Measurements from ENCODE around the gene BRINP2.

The BRINP2 gene

DNA sequence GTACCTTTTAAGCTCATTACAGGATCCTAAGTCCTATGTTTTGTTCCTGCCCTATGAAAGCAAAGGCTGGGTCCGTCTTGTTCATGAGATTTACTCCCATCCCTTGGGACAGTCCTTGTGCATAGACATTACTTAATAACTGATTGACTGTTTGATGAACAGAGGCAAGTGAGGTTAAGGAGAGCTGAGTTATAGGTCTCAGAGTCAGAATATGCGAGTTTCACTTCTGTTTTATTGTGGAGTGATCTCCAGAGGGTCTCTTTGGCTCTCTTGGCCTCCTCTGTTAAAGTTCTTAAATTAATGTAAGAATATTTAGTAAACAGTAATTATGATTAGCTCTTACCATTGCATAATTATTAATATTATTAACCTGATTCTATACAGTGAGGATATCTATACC is 52.6 kb downstream of the BRINP2 start:
- DNase-seq (ENCODE audit: low spot score): no peak

DNA sequence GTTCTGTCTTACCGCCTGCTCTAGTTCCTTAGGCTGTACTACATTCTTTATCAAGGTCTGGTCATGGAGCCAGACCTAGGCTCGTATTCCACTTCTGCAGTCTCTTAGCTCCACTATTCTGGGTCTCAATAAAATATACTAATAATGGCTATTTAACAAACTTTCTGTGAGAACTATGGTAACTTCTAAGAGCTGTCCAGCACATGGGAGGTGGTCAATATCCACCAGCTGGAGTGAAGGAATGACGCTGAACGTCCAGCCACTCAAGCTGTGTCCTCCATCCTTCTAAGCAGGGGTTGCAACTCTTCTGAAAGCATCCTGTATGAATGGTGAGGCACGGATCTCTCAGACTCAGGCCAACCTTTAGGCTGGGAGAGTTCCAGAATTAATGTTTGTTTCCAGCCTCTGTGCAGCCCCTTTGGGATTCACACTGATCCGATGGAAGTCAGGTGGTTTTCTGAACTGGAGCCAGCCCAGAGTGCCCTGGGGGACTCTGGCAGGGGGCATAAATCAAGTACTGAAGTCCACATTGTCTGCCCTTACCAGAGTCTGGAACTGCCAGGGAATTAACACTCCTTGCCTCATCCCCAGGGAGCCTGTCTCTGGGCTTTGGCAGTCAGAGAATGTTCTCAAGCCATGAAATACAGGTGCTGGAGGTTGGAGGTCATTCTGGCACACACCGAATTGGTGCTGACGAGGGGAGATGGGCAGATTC is 57.4 kb downstream of the BRINP2 start:
- no peak for DNase-seq (ENCODE audit: low spot score)

DNA sequence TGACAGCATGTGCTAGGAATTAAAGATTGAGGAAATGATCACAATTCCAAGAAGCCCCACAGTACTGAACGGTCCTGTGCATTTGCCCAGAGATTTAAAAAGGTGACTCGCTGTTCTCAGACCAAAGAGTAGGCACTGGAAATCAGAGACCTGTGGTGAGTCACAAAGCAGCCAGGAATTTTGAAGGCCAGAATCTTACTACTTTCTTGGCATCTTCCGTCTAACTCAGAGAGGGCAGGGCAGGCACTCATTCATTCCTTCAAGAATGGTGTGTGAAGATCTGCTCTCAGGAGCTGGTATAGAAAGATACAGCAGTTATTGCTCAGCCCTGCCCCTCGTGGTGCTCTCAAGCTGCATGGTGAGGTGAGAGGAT is 57.9 kb downstream of the BRINP2 start:
- no peak for DNase-seq (ENCODE audit: low spot score)

DNA sequence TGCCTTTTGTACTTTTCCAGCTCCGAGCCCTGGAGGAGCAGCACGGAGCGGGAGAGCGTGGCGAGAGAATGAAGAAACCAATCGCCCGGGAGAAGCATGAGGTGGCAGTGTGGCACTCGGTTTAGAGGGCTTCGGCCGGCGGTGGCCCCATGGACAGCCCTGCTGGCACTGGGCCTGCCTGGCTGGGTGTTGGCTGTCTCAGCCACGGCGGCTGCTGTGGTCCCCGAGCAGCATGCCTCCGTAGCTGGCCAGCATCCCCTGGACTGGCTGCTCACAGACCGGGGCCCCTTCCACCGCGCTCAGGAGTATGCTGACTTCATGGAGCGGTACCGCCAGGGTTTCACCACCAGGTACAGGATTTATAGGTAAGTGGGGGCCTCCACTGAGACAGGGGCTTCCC is 59.0 kb downstream of the BRINP2 start:
- no peak for DNase-seq (ENCODE audit: low spot score)

DNA sequence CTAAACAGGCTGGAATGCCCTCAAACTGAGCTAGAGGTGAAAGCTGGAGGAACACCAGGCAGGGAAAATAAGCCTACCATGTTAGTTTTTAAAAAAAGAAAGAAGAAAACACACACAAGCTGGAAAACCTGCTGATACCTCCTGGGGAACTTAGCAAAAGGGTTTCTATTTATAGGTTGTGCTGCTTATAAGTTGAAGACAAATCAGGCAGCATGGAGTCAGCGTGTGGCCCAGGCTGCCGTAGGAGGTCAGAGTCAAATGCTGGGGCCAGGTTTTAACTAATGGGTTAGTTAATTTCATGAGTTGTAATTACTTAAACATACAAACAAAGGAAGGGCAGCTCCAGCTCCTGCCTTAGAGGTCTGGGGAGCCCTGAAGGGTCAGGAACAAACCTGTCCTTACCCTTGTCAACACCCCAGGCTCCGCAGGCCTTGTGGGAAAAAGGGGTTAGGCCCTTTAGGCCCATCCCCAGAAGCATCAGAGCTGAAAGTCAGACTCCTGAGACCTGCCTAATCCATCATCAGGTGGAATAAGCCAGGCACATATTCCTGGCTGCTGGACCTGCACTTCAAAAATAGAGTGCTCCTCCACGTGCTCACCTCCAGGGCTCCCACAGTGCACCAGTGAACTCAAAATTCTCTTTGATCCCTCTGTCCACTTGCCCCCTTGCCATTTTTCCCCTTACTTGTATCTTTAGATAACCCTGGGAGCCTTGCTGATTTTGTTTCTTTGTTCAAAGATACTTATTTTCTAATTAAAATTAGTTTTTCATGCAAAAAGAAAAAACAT is 59.7 kb downstream of the BRINP2 start:
- no peak for DNase-seq (ENCODE audit: low spot score)

DNA sequence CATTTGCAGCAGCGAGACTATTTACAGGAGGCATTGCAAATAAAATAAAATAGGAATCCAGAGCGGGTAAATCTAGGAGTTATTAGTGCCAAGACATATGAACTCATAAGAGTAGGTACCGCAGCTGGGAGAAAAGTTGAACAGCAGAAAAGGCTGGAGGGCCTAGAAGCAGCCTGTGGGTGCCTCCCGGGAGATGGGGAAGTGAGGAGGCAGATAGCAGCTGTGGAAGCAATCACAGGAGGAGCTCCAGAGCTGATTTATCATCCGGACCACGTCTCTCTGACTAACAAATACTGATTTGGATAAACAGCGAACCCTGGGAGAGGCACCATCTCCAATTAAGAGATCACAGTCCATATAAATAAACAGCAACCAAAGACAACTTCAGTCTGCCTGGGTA is 64.6 kb downstream of the BRINP2 start:
- DNase-seq (ENCODE audit: low spot score): no peak

DNA sequence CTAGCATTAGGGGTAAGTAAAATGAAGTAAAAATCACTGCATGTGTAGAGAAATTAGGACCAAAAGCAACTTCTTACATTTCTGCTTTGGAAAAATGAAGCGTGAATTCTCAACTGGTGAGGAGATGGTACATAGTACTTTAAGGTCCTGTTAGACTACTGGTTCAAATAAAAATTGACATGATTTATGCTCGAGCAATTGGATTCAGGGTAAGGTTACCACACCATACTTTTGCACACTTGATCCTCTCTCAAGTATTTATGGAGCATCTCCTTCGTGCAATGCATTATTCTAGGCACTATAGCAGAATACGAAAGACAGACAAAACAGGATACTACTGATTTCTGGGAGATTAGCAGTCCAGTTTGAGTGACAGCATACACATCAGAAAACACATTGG is 66.2 kb downstream of the BRINP2 start:
- no peak for DNase-seq (ENCODE audit: low spot score)

DNA sequence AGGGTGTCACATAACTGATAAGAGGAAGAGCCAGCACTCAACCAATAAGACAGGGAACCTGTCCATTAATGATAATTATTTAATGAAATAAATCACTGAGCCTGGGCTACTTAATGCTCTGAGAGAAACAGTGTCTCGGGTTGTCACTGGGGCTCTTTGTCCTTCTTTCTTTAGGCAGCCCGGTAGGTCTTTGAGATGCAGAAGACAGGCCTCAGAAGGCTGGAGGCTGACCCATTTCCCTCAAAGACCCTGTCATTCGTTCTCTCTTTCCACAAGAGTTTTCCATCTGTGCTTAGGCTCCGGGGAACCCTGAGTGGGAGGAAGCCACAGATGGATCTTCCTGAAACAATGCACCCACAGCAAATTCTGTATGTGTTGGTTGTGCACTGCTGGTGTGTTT is 68.2 kb downstream of the BRINP2 start:
- no peak for DNase-seq (ENCODE audit: low spot score)

DNA sequence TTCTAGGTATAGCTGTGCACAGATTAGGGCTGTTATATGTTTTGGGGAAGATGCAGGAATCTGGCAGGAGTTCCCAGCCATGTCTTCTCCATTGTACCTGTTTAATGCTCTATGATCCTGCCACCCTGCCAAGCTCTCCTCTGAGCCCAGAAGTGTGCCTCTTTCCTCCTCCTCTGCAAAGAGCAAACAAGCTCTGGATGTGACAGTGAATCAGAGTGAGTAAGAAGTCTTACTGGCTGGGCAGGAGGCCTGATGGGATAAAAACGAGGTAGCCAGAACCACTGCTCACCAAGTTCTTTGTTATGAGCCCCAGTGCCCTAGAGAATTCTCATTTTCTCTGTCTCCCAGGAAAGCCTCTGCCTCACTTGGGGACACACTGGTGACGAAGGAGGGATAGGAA is 69.0 kb downstream of the BRINP2 start:
- no peak for DNase-seq (ENCODE audit: low spot score)

DNA sequence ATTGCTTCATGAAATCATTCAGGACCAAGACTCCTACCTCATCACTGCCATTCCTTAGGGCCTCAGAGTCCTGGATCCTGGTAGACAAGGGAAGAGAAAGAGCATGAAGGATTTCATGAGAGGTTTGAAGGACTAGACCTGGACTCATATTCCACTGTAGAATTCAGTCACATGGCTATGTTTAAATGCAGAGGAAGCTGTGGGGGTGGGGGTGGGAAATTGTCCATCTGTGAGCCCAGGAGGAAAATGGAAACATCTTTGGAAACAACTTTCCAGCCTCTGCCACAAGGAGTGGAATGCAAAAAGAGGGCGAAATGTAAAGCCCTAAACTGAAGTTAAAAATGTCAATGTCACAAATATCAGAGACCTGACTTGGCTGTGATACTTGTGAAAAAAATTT is 73.0 kb downstream of the BRINP2 start:
- DNase-seq (ENCODE audit: low spot score): no peak

DNA sequence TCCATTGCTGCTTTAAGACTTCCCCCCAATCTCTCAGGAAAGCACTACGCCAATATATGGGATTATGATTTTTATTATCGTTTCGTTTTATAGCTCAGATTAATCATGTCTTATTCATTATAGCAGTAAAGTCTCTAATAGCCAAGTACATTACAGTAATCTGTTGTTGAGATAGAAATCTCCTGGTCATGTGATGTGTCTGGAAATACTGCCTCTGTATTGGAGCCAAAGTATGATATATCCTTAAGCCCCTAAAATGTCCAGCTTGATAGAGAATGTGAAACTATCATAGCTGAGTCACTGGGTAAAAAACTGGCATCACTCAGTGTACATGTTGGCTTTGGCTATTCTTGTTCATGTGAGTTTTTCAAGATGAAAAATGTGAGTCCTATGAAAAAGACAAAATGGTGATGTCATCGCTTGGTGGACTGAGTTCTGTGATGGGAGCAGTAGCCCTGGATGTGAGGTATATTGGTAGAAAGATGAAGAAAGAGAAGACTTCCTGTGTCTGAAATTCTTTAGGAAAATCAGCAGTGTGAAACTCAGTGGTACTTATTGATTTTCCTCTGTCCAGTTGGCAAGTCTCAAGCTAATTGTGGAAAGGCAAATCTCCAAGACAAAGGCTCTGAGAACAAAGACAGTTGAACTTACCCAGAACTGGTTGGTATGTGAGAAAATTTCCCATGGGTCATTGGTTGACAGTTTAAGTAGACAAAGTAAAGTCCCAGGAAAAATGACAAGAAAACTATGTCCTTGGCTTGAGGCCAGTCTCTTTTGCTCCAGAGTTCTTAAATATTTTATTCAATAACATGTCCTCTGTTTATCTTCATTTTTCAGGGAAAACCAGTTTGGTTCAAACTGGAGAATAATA is 76.2 kb downstream of the BRINP2 start:
- DNase-seq (ENCODE audit: low spot score): no peak

DNA sequence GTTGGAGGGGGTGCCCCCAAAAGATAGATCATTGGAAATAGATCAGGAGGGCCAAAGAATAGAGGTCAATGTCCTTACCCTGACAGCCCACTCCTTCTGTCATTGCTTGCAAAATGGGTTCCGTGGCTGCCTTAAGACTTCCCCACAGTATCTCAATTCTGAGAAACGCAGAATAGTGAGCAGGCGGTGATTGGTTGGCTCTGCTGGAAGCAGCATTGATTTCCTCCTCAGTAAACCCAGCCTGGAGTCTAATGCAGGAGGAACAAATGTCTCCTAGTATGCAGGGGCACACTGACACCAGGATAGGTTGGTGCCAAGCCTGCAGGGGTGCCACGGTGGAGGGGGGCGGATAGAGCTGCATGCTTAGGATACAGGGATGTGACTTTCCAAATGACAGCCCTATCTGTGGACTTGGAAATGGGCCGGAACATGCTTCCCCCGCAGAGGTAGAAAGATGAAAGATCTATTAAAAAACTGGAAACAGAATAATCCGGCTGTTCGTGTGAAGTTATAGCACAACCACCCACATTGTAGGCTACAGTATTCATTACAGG is 76.9 kb downstream of the BRINP2 start:
- no peak for DNase-seq (ENCODE audit: low spot score)

DNA sequence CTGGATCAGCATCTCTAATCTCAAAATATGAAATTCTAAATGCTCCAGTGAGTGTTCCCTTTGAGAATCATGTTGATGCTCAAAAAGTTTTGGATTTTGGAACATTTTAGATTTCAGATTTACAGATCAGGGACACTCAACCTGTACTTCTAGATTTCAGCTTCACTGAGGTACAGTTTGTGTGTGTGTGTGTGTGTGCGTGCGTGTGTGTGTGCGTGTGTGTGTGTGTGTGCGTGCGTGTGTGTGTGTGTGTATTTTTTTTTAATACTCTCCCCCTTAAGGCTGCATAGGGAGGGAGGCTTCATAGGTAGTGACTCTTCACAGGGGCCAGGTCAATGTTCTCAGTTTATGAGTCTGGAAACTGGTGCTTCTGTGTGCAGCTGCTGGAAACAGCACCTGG is 77.5 kb downstream of the BRINP2 start:
- DNase-seq (ENCODE audit: low spot score): no peak

DNA sequence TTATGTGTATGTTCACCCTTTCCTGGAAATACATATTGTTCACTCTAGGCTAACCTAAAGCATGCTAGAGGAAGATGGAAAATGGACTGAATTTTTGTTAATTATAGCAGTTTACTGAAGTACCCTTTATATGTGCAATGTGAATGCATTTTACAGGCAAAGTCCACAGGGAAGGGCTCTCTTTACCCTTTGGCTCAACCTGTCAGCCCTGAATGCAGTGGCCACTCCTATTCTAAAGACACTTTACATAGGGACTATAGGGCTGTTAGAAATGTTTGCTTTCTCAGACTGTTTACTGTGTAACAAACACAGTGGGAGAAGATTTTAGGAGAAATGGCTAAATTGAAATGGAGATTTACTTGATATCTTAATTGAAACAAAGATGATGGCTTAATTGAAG is 78.5 kb downstream of the BRINP2 start:
- no peak for DNase-seq (ENCODE audit: low spot score)

DNA sequence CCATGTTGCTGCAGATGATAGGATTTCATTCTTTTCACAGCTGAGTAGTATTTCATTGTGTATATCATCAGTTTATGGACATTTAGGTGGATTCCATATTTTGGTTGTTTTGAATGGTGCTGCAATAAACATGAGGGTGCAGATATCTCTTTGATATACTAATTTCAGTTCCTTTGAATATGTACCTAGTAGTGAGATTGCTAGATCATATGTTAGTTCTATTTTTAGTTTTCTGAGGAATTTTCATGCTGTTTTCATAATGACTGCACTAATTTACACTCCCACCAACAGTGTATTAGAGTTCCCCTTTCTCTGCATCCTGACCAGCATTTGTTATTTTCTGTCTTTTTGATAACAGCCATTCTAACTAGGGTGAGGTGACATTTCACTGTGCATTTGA is 82.1 kb downstream of the BRINP2 start:
- DNase-seq (ENCODE audit: low spot score): no peak

DNA sequence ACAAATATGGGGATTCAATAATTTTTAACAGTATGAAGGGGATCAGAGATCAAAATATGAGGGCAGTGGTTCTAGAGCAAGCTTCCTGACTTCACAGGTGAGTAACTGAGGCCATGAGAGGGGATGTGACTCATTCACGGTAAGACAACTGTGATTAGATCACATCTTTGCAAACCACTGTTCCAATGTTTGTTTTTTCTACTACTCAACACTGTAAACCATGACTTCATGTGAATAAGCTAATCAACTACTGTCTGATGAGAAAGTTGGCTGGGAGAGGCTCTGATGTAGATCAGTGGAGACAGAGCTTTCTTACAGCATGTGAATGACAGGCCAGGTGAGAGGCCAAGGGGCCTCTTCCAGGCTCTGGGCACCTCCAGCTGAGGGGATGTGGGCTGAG is 84.7 kb downstream of the BRINP2 start:
- no peak for DNase-seq (ENCODE audit: low spot score)

DNA sequence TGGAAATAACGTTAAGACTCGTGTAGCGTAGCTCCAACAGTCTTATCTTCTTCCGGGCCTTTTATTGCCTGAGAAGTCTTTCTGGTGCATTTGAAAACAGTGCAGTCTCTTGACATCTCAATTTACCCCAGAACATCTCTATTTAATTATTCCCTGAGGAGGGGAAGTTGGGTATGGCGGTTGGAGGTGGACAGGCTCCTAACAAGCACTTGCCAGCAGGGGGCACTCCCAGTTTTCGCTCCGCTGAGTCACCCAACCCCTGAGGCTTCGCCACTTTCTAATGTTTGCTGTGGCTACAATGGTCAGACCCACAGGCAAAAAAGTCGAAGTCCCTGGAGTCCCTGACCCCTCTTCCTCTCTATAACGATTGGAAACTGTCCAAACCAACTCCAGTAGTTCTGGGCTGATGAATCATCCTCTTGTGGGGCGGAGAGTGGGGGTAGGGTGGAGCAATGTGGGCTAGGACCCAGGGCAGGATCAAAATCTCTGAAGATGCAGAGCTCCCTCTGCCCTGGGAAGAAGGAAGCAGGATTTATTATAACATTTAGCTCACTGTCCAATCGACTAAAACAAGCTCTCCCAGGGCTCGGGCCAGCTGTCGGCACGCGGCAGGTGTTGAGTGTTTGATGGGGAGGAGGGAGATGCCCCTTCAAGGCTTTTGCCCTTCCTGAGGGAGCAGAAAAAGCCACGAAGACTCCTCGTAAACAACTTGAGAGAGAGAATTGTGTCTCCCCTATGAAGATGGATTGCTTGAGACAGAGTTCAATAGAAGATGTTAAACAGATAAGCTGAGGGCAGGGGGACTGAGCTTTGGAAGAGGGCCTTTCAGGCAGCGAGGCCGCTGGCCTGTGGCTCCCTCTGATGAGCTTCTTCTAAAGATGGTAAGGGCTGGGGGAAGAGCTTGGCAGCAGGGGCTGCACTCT is 85.7 kb downstream of the BRINP2 start:
- DNase-seq (ENCODE audit: low spot score): peak; percentile 49

DNA sequence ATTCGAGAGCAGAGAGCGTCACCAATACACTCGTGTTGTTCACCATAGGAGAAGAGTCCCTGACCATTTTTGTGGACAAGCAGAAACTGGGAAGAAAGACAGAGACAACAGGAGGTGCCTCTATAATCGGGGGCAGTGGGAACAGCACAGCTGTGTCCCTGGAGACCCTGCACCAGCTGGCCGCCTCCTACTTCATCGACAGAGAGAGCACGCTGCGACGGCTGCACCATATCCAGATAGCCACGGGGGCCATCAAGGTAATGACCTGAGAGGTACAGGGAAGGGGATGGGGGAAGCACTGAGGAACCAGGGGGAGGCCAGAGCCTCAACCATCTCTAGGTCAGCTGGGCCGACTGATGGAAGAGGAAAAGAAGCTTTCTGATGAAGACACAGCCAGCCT is 86.4 kb downstream of the BRINP2 start:
- DNase-seq (ENCODE audit: low spot score): no peak

DNA sequence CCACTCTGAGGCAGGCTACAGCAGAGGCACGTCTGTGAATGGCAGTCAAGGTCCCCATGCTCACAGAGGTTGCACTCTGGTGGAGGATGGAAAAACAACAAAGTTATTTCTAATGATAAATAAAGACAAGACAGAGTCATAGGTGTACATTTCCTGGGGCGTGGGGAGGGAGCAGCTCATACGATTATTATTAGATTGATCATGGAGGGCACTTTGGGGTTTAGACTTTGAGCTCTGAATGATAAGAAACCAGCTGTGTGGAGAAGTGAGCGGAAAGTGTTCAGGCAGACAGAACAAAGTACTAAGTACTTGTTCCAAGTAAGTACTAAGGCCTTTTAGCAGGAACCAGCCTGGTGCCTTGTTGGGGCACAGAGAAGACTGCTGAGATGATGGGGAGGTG is 86.8 kb downstream of the BRINP2 start:
- DNase-seq (ENCODE audit: low spot score): no peak

DNA sequence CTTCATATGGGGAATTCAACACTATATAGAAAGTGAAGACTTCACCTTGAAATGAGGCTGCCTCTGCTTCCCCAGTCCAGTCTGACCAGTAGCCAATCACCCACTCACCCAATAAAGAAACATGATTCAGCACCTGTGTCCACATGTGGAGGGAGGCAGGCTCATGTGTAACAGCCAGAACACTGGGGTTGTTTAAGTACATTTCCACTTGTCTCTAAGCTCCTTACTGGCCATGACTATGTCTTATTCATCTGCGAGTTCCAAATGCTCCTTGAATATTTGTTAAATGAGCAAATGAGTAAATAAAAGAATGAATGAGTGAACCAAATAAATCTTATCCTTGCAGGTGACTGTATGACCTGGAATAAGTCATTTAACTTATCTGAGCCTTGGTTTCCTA is 100.1 kb downstream of the BRINP2 start:
- no peak for DNase-seq (ENCODE audit: low spot score)

DNA sequence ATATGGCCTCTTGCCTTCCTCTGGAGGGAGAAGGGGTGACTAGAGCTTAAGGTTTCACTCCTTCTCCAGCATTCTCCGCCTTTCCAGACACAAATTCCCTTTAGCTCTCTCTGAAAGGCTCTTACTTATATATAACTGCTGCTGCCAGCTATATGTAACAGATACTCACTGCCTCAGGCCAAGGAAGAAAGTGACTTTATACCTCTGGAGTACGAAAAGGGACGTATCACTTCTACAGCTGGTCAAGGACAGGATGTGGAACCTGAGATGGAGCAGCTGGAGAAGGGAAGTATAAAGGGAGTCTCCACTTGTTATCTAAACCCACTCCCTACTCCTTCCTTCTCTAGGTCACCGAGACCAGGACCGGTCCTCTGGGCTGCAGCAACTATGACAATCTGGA is 102.4 kb downstream of the BRINP2 start:
- DNase-seq (ENCODE audit: low spot score): no peak

Data from HuH-7.5 (cell line).